Endothelial cell of umbilical vein (primary cell): Measurements from ENCODE around the gene VTI1A. TPM values are rescaled to one million over a fixed set of nuclear protein-coding genes. Genes with fewer than 3 reads are reported as not detected.

Source experiments
- BruUV-seq: library from RNA; stranded (reverse); fragments of 400-500 nt; replicated peaks from 2 replicates; lab custom pipeline; 2021; lab: Mats Ljungman, UMichigan
- CTCF ChIA-PET: fragments of 300-600, 350-600 bp; sonication (Branson Sonifier 250); formaldehyde crosslinking; loops from one replicate; lab custom pipeline; 2021; ENCODE audit warnings: antibody characterized with exemption, inconsistent platforms; lab: Charles Lee
- POLR2A ChIA-PET: fragments of 300-600, 350-600 bp; sonication (Branson Sonifier 250); formaldehyde crosslinking; loops from one replicate; lab custom pipeline; 2021; ENCODE audit warnings: antibody characterized with exemption, inconsistent platforms; lab: Charles Lee
- DNase-seq: peaks from one replicate; pipeline ENCODE4 v3.0.0-alpha.2; 2011; ENCODE audit warnings: low read depth, low spot score
- FAIRE-seq: peaks from 2 replicates; lab custom pipeline; 2011; peaks lifted over from hg19 to GRCh38; lab: Jason Lieb, UNC
- H2AFZ ChIP-seq: 2 replicates; pipeline ENCODE4 v1.6.0; 2012; ENCODE audit warnings: low read depth, low read length, control low read depth, inconsistent platforms
- H3K27ac ChIP-seq: 2 replicates; pipeline ENCODE4 v1.5.1; 2011; ENCODE audit warnings: low read depth, mild to moderate bottlenecking, control low read depth, low read length, moderate library complexity; ENCODE audit not compliant: insufficient read depth
- H3K27me3 ChIP-seq, 2 experiments: 2 replicates each; pipeline versions ENCODE4 v1.6.0 to v1.6.1; 2011; ENCODE audit warnings: low read length in 2 of 2, mixed read lengths in 1 of 2; ENCODE audit not compliant: control insufficient read depth in 2 of 2, insufficient read depth in 2 of 2
- H3K36me3 ChIP-seq, 2 experiments: 2 replicates in 1 of 2; 3 replicates in 1 of 2; pipeline ENCODE4 v1.5.1; 2011; ENCODE audit warnings: low read length in 2 of 2, mild to moderate bottlenecking in 1 of 2, moderate library complexity in 1 of 2; ENCODE audit not compliant: control insufficient read depth in 2 of 2, insufficient read depth in 2 of 2; ENCODE audit errors: extremely low read depth in 1 of 2
- H3K4me1 ChIP-seq: 3 replicates; pipeline ENCODE4 v1.5.1; 2011; ENCODE audit warnings: mild to moderate bottlenecking, low read length; ENCODE audit not compliant: control insufficient read depth, insufficient read depth; ENCODE audit errors: extremely low read depth
- H3K4me2 ChIP-seq: 2 replicates; pipeline ENCODE4 v1.6.1; 2011; ENCODE audit warnings: low read length, control low read depth, mixed read lengths; ENCODE audit not compliant: insufficient read depth
- H3K4me3 ChIP-seq, 3 experiments: fragments of 200-600 bp in 1 of 3; sonication (generic), shearing (Covaris generic) in 1 of 3; replicated peaks in 1 of 3; 2 replicates each; pipeline ENCODE4 v1.5.1; 2011 to 2016; ENCODE audit warnings: control low read depth in 3 of 3, low read length in 3 of 3, mild to moderate bottlenecking in 2 of 3, inconsistent platforms in 1 of 3, low read depth in 1 of 3, moderate library complexity in 1 of 3; ENCODE audit not compliant: insufficient read depth in 1 of 3
- H3K79me2 ChIP-seq: 2 replicates; pipeline ENCODE4 v1.6.0; 2012; ENCODE audit warnings: low read length, inconsistent platforms; ENCODE audit not compliant: control insufficient read depth, insufficient read depth
- H3K9ac ChIP-seq: replicated peaks from 2 replicates; pipeline ENCODE3; 2011; ENCODE audit warnings: low read length, control low read depth; ENCODE audit not compliant: insufficient read depth; ENCODE audit errors: extremely low read depth
- H3K9me1 ChIP-seq: replicated peaks from 3 replicates; pipeline ENCODE4 v1.6.0; 2011; ENCODE audit warnings: mild to moderate bottlenecking, low read length; ENCODE audit not compliant: control insufficient read depth, insufficient read depth; ENCODE audit errors: extremely low read depth
- H3K9me3 ChIP-seq: replicated peaks from 2 replicates; pipeline ENCODE4 v1.5.1; 2012; ENCODE audit warnings: low read length, inconsistent platforms; ENCODE audit not compliant: control insufficient read depth, insufficient read depth
- H4K20me1 ChIP-seq: replicated peaks from 2 replicates; pipeline ENCODE3; 2011; ENCODE audit warnings: mild to moderate bottlenecking, low read length; ENCODE audit not compliant: control insufficient read depth, insufficient read depth; ENCODE audit errors: extremely low read depth
- CTCF ChIP-seq, 2 donors: IDR thresholded peaks; 1 replicate in 1 of 2; 2 replicates in 1 of 2; pipeline ENCODE4 v1.5.1; 2011; ENCODE audit warnings: low read length in 2 of 2, mild to moderate bottlenecking in 2 of 2, moderate library complexity in 2 of 2, control low read depth in 1 of 2, inconsistent platforms in 1 of 2, low read depth in 1 of 2; ENCODE audit not compliant: insufficient read depth in 1 of 2; ENCODE audit errors: extremely low read depth in 1 of 2
- EZH2 ChIP-seq: IDR thresholded peaks from 2 replicates; pipeline ENCODE4 v1.6.1; 2012; ENCODE audit warnings: borderline replicate concordance, low read depth, mild to moderate bottlenecking, moderate library complexity, low read length, inconsistent platforms; ENCODE audit not compliant: severe bottlenecking
- FOS ChIP-seq: IDR thresholded peaks from 2 replicates; pipeline ENCODE4 v1.6.1; 2011; ENCODE audit warnings: mild to moderate bottlenecking, low read length, moderate library complexity, borderline replicate concordance; ENCODE audit not compliant: insufficient read depth
- GATA2 ChIP-seq: IDR thresholded peaks from 2 replicates; pipeline ENCODE4 v1.7.0; 2011; ENCODE audit warnings: low read depth, mild to moderate bottlenecking, moderate library complexity, mixed read lengths, low read length; ENCODE audit not compliant: insufficient read length, insufficient read depth
- JUN ChIP-seq: IDR thresholded peaks from 2 replicates; pipeline ENCODE4 v1.6.1; 2011; ENCODE audit warnings: borderline replicate concordance, low read depth; ENCODE audit not compliant: insufficient read length, insufficient read depth
- MAX ChIP-seq: IDR thresholded peaks from 2 replicates; pipeline ENCODE4 v1.6.1; 2011; ENCODE audit not compliant: insufficient read depth, insufficient read length
- MYC ChIP-seq: IDR thresholded peaks from one replicate; pipeline ENCODE4 v1.6.1; 2011; ENCODE audit warnings: mild to moderate bottlenecking, low read depth, low read length
- POLR2A ChIP-seq: IDR thresholded peaks from 2 replicates; pipeline ENCODE4 v1.6.1; 2012; ENCODE audit warnings: low read depth, mild to moderate bottlenecking, control low read depth, low read length
- POLR2AphosphoS5 ChIP-seq: IDR thresholded peaks from 2 replicates; pipeline ENCODE4 v1.6.1; 2012; ENCODE audit warnings: low read depth, mild to moderate bottlenecking, control low read depth, low read length, moderate library complexity; ENCODE audit not compliant: insufficient read depth
- dilution Hi-C: fragments of 300-500 bp; cut with MboI; formaldehyde crosslinking; loops from one replicate; pipeline ENCODE4 v1.15.0; 2019; ENCODE audit warnings: low sequenced_read_pairs; ENCODE audit not compliant: extremely low pct_ligation_motif_present
- intact Hi-C: fragments of 100-400 bp; cut with micrococcal nuclease; formaldehyde crosslinking; loops from one replicate; pipeline ENCODE4 v1.10.0; 2022
- polyA plus RNA-seq, 4 experiments: library from polyadenylated mRNA; depleted of rRNA in 3 of 4; stranded (reverse) in 3 of 4; unstranded in 1 of 4; fragments of >200 nt; gene quantifications; 2 replicates each; pipeline versions ENCODE4 v1.2.1 to v1.2.3, GENCODE V29; 2011 to 2012; ENCODE audit warnings: missing spikeins in 1 of 4
- total RNA-seq: library from RNA; stranded (reverse); gene quantifications from 2 replicates; pipeline ENCODE4 v1.2.3, GENCODE V29; 2021

The VTI1A gene
- total and polyA plus RNA-seq, 2 donors (not counting 3 experiments of a cell fraction or from before 2014, with no cell fraction given) = 10.8 to 35.6 TPM

GRCh38 chr10:112585126-112585525 is 138.1 kb downstream of the VTI1A start:
- no TSS peak for BruUV-seq
- dilution Hi-C loops (no loop called here), intact Hi-C loops (no loop called here)
- Histone ChIP-seq H3K9me3 (no peaks in the 10 kb centered on the region), H3K4me2 (no peak overlapping the region), H3K9me1 (no peaks in the 10 kb centered on the region), H3K4me3 (no peak overlapping the region), H3K4me1 (no peaks in the 10 kb centered on the region), H3K79me2 (no peaks in the 10 kb centered on the region), H3K36me3 (no peaks in the 10 kb centered on the region), H2AFZ (no peak overlapping the region), H3K27me3 (no peaks in the 10 kb centered on the region), H3K27ac (no peak overlapping the region), H3K9ac (no peak overlapping the region), H4K20me1 (no peaks in the 10 kb centered on the region)
- CTCF ChIA-PET = interaction anchor here (0.7 to 1.0 kb wide), 2 partner anchors 8 to 113 kb away, joined by 4 read pairs; no protein-coding TSS in a partner anchor
- DNase-seq (no peak), FAIRE-seq (no peak)
- POLR2A ChIA-PET = interaction anchor here (0.7 kb wide), 1 partner anchor 284 kb away, joined by 3 read pairs; no protein-coding TSS in a partner anchor
- no peak for TF ChIP-seq POLR2AphosphoS5
- TF ChIP-seq EZH2 = no peak
- no peak for TF ChIP-seq JUN
- TF ChIP-seq MYC = no peak
- no peak for TF ChIP-seq GATA2
- TF ChIP-seq POLR2A = no peak
- no peak for TF ChIP-seq CTCF (IDR thresholded peaks at IDR 0.05; ENCODE audit: extremely low read depth in 1 of 2, insufficient read depth in 1 of 2, low read depth in 1 of 2, low read length in 2 of 2)
- TF ChIP-seq FOS = no peak
- TF ChIP-seq MAX = no peak
